MV-4-11 (cell line): Measurements from ENCODE around the gene GMPPB.
"Not testable (repeated sequence)": the region's sequence is repeated elsewhere in the genome, so short reads cannot be mapped to it uniquely, and the experiment has no call there.

Source experiments
- DNase-seq: peaks from one replicate; lab custom pipeline; 2025; lab: John Stamatoyannopoulos, UW

The GMPPB gene

GRCh38 chr3:49723628-49724551 is at the start of gene GMPPB:
Gene GMPPB (minus strand): TSS chr3:49723951. CDS start chr3:49723726, 225 bp downstream.
- DNase-seq: peak; percentile 96

GRCh38 chr3:49772703-49773102 is 49.0 kb upstream of the GMPPB start:
- DNase-seq: no peak

- DNase-seq: no peak
These were observed 47.7 kb upstream of the GMPPB start for GRCh38 chr3:49771340-49771938.

- DNase-seq: no peak
These were observed 46.2 kb upstream of the GMPPB start for GRCh38 chr3:49769926-49770325.

- no peak for DNase-seq
These were observed 45.6 kb upstream of the GMPPB start for GRCh38 chr3:49769286-49769915.

DNA sequence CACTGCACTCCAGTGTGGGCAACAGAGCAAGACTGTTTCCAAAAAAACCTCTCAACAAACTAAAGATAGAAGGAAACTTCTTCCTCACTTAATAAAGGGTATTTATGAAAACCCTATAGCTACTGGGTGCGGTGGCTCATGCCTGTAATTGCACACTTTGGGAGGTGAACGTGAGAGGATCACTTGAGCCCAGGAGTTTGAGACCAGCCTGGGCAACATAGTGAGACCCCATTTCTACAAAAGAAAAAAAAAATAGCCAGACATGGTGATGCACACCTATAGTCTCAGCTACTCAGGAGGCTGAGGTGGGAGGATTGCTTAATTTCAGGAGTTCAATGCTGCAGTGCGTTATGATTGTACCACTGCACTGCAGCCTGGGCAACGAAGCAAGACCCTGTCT is 40.2 kb upstream of the GMPPB start:
- DNase-seq: no peak

DNA sequence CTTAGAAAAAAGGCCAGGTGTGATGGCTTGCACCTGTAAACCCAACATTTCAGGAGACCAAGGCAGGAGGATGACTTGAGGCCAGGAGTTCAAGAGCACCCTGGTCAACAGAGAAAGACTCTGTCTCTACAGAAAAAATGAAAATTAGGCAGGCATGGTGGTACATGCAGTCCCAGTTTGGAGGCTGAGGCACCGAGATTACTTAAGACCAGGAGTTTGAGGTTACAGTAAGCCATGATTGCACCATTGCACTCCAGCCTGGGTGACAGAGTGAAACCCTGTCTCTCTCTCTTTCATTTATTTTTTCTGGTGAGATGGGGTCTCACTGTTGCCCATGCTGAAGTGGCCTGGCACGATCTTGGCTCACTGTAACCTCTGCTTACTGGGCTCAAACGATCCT is 37.9 kb upstream of the GMPPB start:
- peak; percentile 74 for DNase-seq

GRCh38 chr3:49759226-49759625 is 35.5 kb upstream of the GMPPB start:
- no peak for DNase-seq

GRCh38 chr3:49757197-49757596 is 33.4 kb upstream of the GMPPB start:
- no peak for DNase-seq

- no peak for DNase-seq
These were observed 32.3 kb upstream of the GMPPB start for GRCh38 chr3:49756036-49756435.

- DNase-seq: no peak
These were observed 30.8 kb upstream of the GMPPB start for GRCh38 chr3:49754536-49754935.

DNA sequence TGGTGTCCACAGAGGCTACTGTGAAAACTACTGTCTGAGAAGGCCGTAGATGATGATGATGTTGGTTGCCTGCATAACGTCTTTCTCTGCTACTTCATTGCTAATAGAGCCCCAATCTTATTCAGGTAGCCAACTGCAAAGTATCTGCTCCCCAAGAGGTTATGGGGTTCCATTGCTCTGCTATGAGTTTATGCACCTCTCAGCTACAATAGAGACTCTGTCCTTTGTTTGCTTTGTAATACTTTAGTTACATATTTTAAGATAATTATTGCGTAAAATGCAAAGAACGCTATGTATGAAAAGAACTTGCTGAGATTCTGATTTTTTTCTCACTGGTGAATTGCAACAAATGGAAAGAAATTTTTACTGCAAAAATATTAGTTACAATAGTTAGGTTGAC is 27.8 kb upstream of the GMPPB start:
- no peak for DNase-seq

GRCh38 chr3:49750056-49750455 is 26.3 kb upstream of the GMPPB start:
- no peak for DNase-seq

- not testable (repeated sequence) for DNase-seq
These were observed 25.1 kb upstream of the GMPPB start for GRCh38 chr3:49748874-49749273.

DNA sequence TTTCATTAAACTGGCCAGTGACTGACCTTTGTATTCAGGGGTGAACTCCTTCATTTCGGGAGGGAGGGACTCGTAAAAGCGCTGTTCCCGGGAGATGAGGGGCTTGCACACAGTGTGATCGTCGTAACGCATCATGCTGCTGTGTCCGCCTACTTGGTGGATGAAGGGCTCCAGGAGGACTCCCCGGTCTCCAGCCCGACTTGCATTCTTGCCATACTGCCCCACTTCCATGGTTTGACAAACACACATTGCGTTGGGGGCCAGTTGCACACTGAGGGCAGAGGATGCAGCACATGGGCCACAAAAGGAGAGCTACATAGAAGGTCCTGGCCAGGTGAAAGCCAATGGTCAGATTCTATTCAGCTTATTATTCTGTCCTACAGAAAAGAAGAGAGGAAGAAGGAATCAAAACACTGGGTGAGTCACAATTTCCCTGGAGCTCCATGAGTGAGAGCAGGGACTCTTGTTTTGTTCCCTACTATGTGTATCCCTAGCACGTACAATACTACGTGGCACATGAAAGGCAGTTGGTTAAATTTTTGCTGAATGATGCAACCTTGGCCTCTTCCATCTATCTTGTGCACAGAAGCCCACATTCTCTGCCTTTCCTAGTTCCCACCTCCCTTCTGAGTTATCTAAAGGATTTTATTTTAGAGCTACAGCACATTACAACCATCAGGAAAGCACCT is 24.2 kb upstream of the GMPPB start:
- DNase-seq: no peak

- no peak for DNase-seq
These were observed 22.2 kb upstream of the GMPPB start for GRCh38 chr3:49745986-49746385.

GRCh38 chr3:49740427-49740826 is 16.7 kb upstream of the GMPPB start:
- DNase-seq: no peak

DNA sequence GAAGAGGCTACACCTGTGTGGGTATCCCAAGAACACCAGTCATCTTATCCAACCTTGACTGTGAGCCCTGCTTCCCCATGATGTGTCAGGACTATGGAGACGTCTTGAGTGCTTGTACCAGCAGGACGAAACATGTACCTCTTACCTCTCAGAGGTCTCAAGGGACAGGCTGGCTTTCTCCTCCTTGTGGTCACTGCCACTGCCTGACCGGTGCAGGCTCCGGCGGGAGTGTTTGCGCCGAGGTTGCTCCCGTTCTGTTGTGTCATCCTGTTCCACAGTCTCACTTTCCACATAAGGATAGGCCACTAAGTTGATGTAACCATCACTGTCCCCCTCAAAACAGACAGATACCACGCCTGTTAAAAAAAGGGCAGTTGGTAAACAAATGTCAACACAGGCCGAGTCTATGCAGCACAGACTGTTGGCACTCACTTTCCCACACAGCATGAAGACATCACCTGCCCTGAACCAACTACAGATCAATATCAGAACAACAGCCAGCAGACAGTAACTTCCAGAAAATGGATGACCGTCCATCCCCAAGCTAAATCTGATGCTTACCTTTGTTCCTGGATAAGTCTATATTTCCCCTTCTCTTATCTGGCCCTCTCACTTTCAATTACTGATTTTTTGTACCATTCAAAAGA is 14.4 kb upstream of the GMPPB start:
- DNase-seq: no peak

DNA sequence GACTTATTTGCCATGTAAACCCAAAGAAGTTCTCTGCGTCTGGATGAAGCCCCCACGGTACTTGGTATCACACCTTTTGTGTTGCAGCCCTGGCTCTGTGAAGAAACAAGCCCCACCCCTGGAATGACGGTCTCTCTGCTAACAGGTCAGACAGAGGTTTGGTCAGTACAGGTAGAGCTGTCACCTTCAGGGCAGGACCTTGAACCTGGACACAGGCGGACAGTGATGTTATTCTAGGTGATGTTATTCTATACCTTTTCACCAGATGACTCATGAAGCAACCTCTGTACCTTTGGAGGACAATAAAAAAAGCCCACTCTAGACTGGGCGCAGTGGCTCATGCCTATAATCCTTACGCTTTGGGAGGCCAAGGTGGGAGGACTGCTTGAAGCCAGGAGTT is 11.0 kb upstream of the GMPPB start:
- no peak for DNase-seq

DNA sequence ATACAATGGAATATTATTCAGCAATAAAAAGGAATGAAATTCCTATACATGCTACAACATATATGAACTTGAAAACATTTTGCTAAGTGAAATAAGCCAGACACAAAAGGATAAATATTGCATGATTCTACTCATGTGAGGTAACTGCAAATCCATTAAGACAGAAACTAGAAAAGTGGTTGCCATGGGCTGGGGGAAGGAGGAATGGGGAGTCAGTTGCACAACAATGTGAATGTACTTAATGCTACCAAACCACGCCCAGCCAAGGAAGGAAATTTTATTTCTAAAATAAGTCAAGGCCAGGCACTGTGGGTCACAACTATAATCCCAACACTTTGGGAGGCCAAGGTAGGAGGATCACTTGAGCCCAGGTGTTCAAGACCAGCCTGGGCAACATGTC is 9.8 kb upstream of the GMPPB start:
- peak; percentile 80 for DNase-seq

DNA sequence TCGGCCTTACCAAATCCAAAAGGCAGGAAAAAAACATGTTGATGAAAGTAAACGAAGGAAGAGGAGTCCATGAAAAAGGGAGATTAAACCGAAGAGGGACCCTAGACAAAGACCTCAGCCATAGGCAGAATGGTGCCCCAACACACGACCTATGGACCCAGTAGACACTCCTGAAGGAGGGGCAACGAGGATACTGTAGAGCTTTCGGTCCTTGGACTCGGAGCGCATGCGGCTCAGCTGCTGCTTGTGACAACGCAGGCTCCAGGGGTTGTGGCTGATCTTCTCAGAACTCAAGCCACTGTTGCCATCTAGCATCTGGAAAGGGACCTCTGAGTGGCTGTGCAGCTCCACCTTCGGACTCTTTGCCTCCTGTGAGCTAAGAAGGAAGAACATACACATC is 8.8 kb upstream of the GMPPB start:
- no peak for DNase-seq
